Measurements from ENCODE around the gene MTHFD1L.

The MTHFD1L gene

DNA sequence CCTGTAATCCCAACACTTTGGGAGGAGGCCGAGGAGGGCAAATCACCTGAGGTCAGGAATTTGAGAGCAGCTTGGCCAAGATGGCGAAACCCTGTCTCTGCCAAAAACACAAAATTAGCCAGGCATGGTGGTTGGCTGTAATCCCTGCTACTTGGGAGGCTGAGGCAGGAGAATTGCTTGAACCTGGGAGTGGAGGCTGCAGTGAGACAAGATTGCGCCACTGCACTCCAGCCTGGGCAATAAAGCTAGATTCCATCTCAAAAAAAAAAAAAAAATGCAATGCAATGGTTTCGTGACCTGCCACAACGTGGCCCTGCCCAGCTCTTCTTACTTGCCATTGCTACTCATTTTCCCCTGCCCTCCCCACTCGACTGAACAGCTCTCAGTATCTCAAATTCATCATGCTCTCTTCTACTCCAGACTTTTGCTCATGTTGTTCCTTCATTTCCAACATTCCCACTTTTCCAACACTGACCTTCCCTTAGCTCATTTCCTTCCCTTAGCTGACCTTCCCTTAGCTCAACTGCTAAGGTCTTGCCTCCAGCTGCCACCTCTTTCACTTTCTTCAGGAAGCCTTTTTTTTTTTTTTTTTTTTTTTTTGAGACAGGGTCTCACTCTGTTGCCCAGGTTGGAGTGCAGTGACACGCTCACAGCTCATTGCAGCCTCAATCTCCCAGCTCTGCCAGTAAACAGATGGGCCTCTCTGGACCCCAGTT lies 2.1 kb upstream of the MTHFD1L start:
- H3K4me2 ChIP-seq (ENCODE audit: low read depth, low read length, poor library complexity, severe bottlenecking) = no peak overlapping the region
- H3K9ac ChIP-seq (ENCODE audit: low read length) = no peak overlapping the region
- no peak overlapping the region for H2AFZ ChIP-seq (ENCODE audit: low read depth, low read length, severe bottlenecking)
- no peaks in the 10 kb centered on the region for H3K9me3 ChIP-seq (ENCODE audit: insufficient read depth, low read length)
- no peaks in the 10 kb centered on the region for H3K27me3 ChIP-seq (ENCODE audit: low read length)
- H3K27ac ChIP-seq (ENCODE audit: low read depth, low read length) = no peak overlapping the region
- no peaks in the 10 kb centered on the region for H4K20me1 ChIP-seq (ENCODE audit: low read depth, low read length)
- no peaks in the 10 kb centered on the region for H3K36me3 ChIP-seq (ENCODE audit: low read length)
- H3K4me3 ChIP-seq (ENCODE audit: insufficient read depth, low read length, poor library complexity, severe bottlenecking) = no peak overlapping the region
- TF ChIP-seq EZH2phosphoT487 (conservative IDR thresholded peaks at IDR 0.05; ENCODE audit: low read length) = no peak
- TF ChIP-seq, protein P1, sequence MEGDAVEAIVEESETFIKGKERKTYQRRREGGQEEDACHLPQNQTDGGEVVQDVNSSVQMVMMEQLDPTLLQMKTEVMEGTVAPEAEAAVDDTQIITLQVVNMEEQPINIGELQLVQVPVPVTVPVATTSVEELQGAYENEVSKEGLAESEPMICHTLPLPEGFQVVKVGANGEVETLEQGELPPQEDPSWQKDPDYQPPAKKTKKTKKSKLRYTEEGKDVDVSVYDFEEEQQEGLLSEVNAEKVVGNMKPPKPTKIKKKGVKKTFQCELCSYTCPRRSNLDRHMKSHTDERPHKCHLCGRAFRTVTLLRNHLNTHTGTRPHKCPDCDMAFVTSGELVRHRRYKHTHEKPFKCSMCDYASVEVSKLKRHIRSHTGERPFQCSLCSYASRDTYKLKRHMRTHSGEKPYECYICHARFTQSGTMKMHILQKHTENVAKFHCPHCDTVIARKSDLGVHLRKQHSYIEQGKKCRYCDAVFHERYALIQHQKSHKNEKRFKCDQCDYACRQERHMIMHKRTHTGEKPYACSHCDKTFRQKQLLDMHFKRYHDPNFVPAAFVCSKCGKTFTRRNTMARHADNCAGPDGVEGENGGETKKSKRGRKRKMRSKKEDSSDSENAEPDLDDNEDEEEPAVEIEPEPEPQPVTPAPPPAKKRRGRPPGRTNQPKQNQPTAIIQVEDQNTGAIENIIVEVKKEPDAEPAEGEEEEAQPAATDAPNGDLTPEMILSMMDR (IDR thresholded peaks at IDR 0.05; ENCODE audit: insufficient read depth, low read length, poor library complexity, severe bottlenecking) = no peak
- H3K79me2 ChIP-seq (ENCODE audit: insufficient read depth, low read length) = peaks cover 26% of the 10 kb centered on the region
- H3F3A ChIP-seq (ENCODE audit: insufficient read depth) = no peaks in the 10 kb centered on the region
- H3K9me2 ChIP-seq (replicated peaks; ENCODE audit: insufficient read depth, low read length) = no peaks in the 10 kb centered on the region

DNA sequence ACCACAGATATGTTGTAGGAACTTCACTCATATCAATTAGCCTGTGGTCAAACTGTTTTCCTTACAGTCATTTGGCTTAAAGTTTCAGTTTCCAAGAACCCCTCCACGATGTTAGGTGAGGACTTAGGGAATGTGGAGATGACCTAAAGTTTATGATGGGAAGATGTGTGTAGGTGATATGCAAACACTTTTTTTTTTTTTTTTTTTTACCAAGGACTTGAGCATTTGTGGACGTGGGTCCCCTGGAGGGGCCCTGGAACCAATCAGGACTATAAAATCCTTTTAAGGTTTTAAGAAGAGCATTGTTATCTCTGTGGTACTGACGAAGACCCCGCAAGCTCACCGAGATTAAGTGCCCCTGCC lies 478 bp upstream of the MTHFD1L start:
- H3K4me3 ChIP-seq (ENCODE audit: insufficient read depth, low read length, poor library complexity, severe bottlenecking) = peak overlapping the region; percentile 96
- H3K9me3 ChIP-seq (ENCODE audit: insufficient read depth, low read length) = no peaks in the 10 kb centered on the region
- H3K27ac ChIP-seq (ENCODE audit: low read depth, low read length) = peak overlapping the region; percentile 74
- H3F3A ChIP-seq (ENCODE audit: insufficient read depth) = no peaks in the 10 kb centered on the region
- peak overlapping the region; percentile 98 for H2AFZ ChIP-seq (ENCODE audit: low read depth, low read length, severe bottlenecking)
- TF ChIP-seq EZH2phosphoT487 (conservative IDR thresholded peaks at IDR 0.05; ENCODE audit: low read length) = no peak
- TF ChIP-seq, protein P1 (IDR thresholded peaks at IDR 0.05; ENCODE audit: insufficient read depth, low read length, poor library complexity, severe bottlenecking) = no peak
- H3K36me3 ChIP-seq (ENCODE audit: low read length) = no peaks in the 10 kb centered on the region
- peaks cover 2% of the 10 kb centered on the region; the same call in 1 of the 2 replicates for H4K20me1 ChIP-seq (ENCODE audit: low read depth, low read length)
- peaks cover 42% of the 10 kb centered on the region for H3K79me2 ChIP-seq (ENCODE audit: insufficient read depth, low read length)
- peak overlapping the region; percentile 81 for H3K4me2 ChIP-seq (ENCODE audit: low read depth, low read length, poor library complexity, severe bottlenecking)
- H3K27me3 ChIP-seq (ENCODE audit: low read length) = no peaks in the 10 kb centered on the region
- H3K9me2 ChIP-seq (replicated peaks; ENCODE audit: insufficient read depth, low read length) = no peaks in the 10 kb centered on the region
- peak overlapping the region; percentile 98 for H3K9ac ChIP-seq (ENCODE audit: low read length)

DNA sequence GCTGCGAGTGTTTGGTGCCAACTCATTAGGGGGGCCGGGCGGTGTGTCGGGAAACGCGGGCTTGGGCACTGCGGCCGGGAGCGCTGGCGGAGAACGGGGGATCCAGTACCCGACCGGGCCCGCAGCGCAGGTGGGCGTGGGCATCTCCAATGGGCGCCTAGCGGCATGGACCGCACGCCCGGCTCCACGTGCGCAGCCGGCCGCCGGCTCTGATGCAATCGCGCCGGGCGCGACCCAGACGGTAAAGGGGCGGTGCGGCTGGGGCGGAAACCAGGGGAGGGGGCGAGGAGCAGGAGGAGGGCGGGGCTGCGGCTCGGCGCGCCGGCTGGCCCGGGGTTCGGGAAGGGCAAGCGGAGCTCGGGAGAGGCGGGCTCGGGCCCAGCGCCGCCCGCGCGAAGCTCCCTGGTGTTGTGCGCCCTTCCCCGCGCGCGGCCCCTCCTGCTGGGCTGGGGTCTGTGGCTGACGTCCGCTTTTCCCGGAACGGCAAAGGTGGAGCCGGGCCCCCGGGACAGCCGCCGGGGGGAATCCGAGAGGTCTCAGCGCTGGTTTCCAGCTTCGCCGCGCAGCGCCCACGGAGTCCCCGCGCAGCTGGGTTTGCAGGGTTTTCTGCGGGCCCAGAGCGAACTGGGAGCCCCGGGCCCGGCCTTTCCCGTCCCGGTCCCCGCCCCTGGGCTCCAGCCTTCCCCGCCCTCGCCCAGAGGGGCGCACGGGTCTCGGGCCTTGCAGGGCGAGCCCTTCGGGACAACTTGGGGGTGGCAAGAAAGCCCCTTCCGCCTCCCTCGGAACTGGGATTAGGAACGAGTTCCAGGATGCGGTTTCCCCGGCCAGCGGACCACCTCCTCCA lies 867 bp downstream of the MTHFD1L start:
- Histone ChIP-seq H3K9me3 (ENCODE audit: insufficient read depth, low read length) (no peaks in the 10 kb centered on the region), H2AFZ (ENCODE audit: low read depth, low read length, severe bottlenecking) (peak overlapping the region; percentile 75), H3K4me3 (ENCODE audit: insufficient read depth, low read length, poor library complexity, severe bottlenecking) (peak overlapping the region; percentile 96), H3K27ac (ENCODE audit: low read depth, low read length) (peak overlapping the region; percentile 74), H3K4me2 (ENCODE audit: low read depth, low read length, poor library complexity, severe bottlenecking) (peak overlapping the region; percentile 81), H3K27me3 (ENCODE audit: low read length) (no peaks in the 10 kb centered on the region), H3K9ac (ENCODE audit: low read length) (peak overlapping the region; percentile 98), H4K20me1 (ENCODE audit: low read depth, low read length) (peaks cover 5% of the 10 kb centered on the region; the same call in 1 of the 2 replicates), H3F3A (ENCODE audit: insufficient read depth) (no peaks in the 10 kb centered on the region), H3K9me2 (replicated peaks; ENCODE audit: insufficient read depth, low read length) (no peaks in the 10 kb centered on the region), H3K36me3 (ENCODE audit: low read length) (no peaks in the 10 kb centered on the region), H3K79me2 (ENCODE audit: insufficient read depth, low read length) (peaks cover 53% of the 10 kb centered on the region)
- no peak for TF ChIP-seq EZH2phosphoT487 (conservative IDR thresholded peaks at IDR 0.05; ENCODE audit: low read length)
- TF ChIP-seq, protein P1 (IDR thresholded peaks at IDR 0.05; ENCODE audit: insufficient read depth, low read length, poor library complexity, severe bottlenecking) = no peak

Measured in SU-DHL-6 (cell line).